ENCODE measurements around the gene MAD2L1BP.
"Not testable (repeated sequence)": the region's sequence is repeated elsewhere in the genome, so short reads cannot be mapped to it uniquely, and the experiment has no call there.

MAD2L1BP gene

GRCh38 chr6:43635387-43636307 is at the start of gene MAD2L1BP:
TSS of gene MAD2L1BP (plus strand) at chr6:43635840. CDS start at chr6:43635876, 36 bp downstream.
- DNase-seq (ENCODE audit: insufficient read length, low spot score) (no peak), FAIRE-seq (peak; percentile 87)

- DNase-seq (ENCODE audit: insufficient read length, low spot score) (no peak), FAIRE-seq (no peak)
These were observed 47.4 kb upstream of the MAD2L1BP start for GRCh38 chr6:43588194-43588593.

- FAIRE-seq; DNase-seq (ENCODE audit: insufficient read length, low spot score): not testable (repeated sequence)
These were observed 46.1 kb upstream of the MAD2L1BP start for GRCh38 chr6:43589564-43589963.

- no peak for FAIRE-seq
- DNase-seq (ENCODE audit: insufficient read length, low spot score): no peak
These were observed 41.7 kb upstream of the MAD2L1BP start for GRCh38 chr6:43593938-43594337.

GRCh38 chr6:43600595-43600994 is 35.0 kb upstream of the MAD2L1BP start:
- FAIRE-seq (no peak), DNase-seq (ENCODE audit: insufficient read length, low spot score) (no peak)

- DNase-seq (ENCODE audit: insufficient read length, low spot score): no peak
These were observed 31.5 kb upstream of the MAD2L1BP start for GRCh38 chr6:43604174-43604573.

GRCh38 chr6:43606019-43606418 is 29.6 kb upstream of the MAD2L1BP start:
- no peak for FAIRE-seq
- DNase-seq (ENCODE audit: insufficient read length, low spot score): no peak

More at GRCh38 chr6:43604174-43604573, 31.5 kb upstream of the MAD2L1BP start:
- FAIRE-seq: no peak

- no peak for DNase-seq (ENCODE audit: insufficient read length, low spot score)
- peak; percentile 80 for FAIRE-seq
These were observed 27.3 kb upstream of the MAD2L1BP start for GRCh38 chr6:43608310-43608763.

GRCh38 chr6:43608807-43609206 is 26.8 kb upstream of the MAD2L1BP start:
- no peak for DNase-seq (ENCODE audit: insufficient read length, low spot score)
- FAIRE-seq: no peak

GRCh38 chr6:43609402-43609801 is 26.2 kb upstream of the MAD2L1BP start:
- FAIRE-seq: no peak

GRCh38 chr6:43610431-43610830 is 25.2 kb upstream of the MAD2L1BP start:
- FAIRE-seq: no peak

More at GRCh38 chr6:43609402-43609801, 26.2 kb upstream of the MAD2L1BP start:
- no peak for DNase-seq (ENCODE audit: insufficient read length, low spot score)

GRCh38 chr6:43613721-43614395 is 21.8 kb upstream of the MAD2L1BP start:
- FAIRE-seq: no peak
- no peak for DNase-seq (ENCODE audit: insufficient read length, low spot score)

More at GRCh38 chr6:43610431-43610830, 25.2 kb upstream of the MAD2L1BP start:
- no peak for DNase-seq (ENCODE audit: insufficient read length, low spot score)

GRCh38 chr6:43614396-43614730 is 21.3 kb upstream of the MAD2L1BP start:
- FAIRE-seq: no peak

GRCh38 chr6:43616725-43617472 is 18.7 kb upstream of the MAD2L1BP start:
- DNase-seq (ENCODE audit: insufficient read length, low spot score) (no peak), FAIRE-seq (no peak)

More at GRCh38 chr6:43614396-43614730, 21.3 kb upstream of the MAD2L1BP start:
- DNase-seq (ENCODE audit: insufficient read length, low spot score): no peak

- FAIRE-seq (no peak), DNase-seq (ENCODE audit: insufficient read length, low spot score) (no peak)
These were observed 14.4 kb upstream of the MAD2L1BP start for GRCh38 chr6:43621078-43621835.

GRCh38 chr6:43621836-43622180 is 13.8 kb upstream of the MAD2L1BP start:
- no peak for FAIRE-seq

GRCh38 chr6:43622541-43622940 is 13.1 kb upstream of the MAD2L1BP start:
- no peak for FAIRE-seq
- no peak for DNase-seq (ENCODE audit: insufficient read length, low spot score)

More at GRCh38 chr6:43621836-43622180, 13.8 kb upstream of the MAD2L1BP start:
- no peak for DNase-seq (ENCODE audit: insufficient read length, low spot score)

GRCh38 chr6:43623880-43624785 is 11.5 kb upstream of the MAD2L1BP start:
- no peak for FAIRE-seq
- DNase-seq (ENCODE audit: insufficient read length, low spot score): no peak

GRCh38 chr6:43624786-43625288 is 10.8 kb upstream of the MAD2L1BP start:
- no peak for FAIRE-seq
- DNase-seq (ENCODE audit: insufficient read length, low spot score): no peak

Measured in GM19239 (cell line).